ENCODE measurements around the gene CPT1A.

GRCh38 chr11:68751331-68751856 lies 90.3 kb downstream of the CPT1A start, which contains the start of gene TESMIN:
- TF ChIP-seq CTCF (conservative IDR thresholded peaks at IDR 0.05 in 1 of 2, IDR thresholded peaks at IDR 0.05 in 1 of 2; ENCODE audit: extremely low read depth in 1 of 2, insufficient read depth in 1 of 2, low read depth in 1 of 2, low read length in 2 of 2) (no peak), EZH2 (IDR thresholded peaks at IDR 0.05; ENCODE audit: borderline replicate concordance, low read length) (no peak)
